ENCODE data around the gene ATF6.

Gene ATF6

GRCh38 chr1:161994175-161994668 lies 228.1 kb downstream of the ATF6 start:
- DNase-seq = peak in 51 of 56 donors; percentile 23 to 92 (median 71)

- DNase-seq = no peak
Observed at GRCh38 chr1:161997152-161997551, 231.0 kb downstream of the ATF6 start.

GRCh38 chr1:161998811-161999210 lies 232.7 kb downstream of the ATF6 start:
- DNase-seq = no peak

- no peak for DNase-seq
Observed at GRCh38 chr1:161999301-162000052, 233.4 kb downstream of the ATF6 start.

DNA sequence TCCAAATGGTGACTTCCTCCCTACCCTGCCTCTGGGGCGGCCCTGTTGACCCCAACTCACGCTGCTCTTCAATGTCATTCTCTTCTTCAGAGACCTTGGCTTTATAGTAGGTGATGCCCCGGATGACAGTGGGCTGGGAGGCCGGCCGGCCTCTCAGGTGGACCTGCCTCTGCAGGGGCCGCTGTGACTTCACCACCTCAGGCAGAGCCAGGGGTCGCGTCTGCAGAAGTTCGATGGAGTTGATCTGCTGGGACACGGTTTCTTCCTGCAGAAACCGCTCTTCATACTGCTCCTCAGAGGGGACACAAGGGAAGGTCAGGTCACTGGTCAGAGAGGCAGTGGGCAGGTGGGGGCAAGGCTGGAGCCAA lies 233.9 kb downstream of the ATF6 start:
- DNase-seq = no peak

DNA sequence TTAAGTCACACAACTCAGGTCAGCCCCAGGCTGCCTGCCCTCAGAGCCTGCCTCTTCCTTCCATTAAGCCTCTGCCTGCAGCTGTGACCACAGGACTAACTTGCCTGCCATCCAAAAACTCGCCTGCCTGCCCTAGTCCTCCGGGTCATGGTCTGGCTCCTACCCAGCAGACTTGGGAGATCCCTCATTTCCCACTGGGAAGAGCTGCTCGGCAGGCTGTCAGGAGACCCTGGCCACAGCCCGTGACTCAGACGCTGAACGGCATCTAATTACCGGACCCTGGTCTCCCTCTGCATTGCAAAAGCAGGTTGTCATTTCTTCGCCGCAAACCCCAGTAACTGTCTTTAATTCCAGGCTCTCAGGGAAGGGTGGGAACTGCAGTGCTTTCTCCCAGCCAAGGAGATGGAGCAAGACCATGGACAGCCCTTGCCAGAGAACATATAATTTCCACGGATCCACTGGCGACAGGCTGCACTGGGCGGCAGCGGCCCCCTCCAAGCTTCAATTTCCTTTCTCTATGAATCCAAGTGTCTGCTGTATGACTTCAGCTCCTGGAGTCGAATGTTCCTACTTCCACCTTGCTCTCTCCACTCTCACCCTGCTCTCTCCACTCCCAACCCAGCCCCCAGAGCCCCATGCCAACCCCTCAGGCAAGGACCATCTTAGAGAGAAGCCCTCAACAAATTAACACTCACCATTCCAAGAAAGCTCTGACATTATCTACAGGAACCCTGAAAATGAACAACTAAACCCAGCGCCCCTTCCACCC lies 237.1 kb downstream of the ATF6 start:
- DNase-seq = peak in 1 of 56 donors; percentile 3

DNA sequence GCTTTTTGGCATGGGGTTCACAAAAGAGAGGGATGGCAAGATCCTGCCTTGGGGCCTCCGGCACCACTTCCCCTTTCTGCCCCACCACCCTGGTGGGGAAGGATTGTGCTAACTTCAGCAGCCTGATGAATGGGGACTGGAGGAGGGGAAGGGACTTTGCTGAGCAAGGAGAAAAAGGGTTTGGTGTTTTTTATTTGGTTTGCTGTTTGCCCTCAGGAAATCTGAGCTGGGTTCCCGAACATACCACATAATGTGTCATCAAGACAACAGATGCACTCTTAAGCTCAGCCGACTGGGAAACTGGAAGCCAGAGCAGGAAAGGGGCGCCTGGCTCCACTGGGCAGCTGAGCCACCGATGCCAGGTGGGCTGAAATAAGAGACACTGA lies 237.7 kb downstream of the ATF6 start:
- DNase-seq = peak in 10 of 56 donors; percentile 14 to 38 (median 22)

DNA sequence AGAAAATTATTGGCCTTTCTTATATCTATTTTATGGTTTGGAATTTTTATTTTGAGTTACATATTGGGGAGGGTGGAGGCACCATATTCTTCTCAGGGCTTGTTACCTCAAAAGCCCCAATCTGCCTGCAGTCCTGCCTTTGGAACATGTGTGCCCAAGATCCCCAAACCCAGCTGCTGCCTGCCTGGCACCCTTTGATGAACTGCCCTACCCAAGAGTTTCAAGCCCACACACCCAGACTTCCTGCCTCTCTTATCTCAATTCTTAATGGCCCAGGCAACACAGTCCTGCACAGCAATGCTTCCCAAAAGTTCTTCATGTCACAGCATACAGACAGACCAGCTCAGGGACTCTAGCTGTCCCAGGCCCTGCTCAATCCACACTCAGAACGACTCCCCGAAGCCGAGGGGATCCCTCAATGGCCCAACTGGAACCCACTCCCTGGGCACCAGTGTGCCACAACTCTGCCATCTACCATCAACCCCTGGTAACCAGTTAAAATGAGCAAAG lies 238.4 kb downstream of the ATF6 start:
- no peak for DNase-seq

DNA sequence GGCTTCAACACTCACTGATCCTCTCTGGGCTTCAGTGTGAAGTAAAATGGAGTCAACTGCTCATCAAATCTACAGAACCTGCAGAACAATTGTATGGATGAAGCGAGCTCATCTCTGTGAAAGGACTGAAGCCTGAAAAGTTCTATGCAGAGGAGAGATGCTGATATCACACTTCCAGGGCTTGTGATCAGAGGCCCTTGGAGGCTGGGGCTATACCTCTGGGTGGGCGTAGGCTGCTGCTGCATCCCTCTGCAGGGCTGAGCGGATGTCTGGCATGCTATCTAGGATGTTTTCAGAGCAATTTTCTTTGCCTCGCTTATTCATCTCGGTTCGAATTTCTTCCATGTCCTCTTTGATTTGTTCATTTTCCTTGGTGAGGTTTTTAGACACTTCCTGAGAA lies 240.0 kb downstream of the ATF6 start:
- no peak for DNase-seq

GRCh38 chr1:162007466-162007865 lies 241.3 kb downstream of the ATF6 start:
- no peak for DNase-seq

DNA sequence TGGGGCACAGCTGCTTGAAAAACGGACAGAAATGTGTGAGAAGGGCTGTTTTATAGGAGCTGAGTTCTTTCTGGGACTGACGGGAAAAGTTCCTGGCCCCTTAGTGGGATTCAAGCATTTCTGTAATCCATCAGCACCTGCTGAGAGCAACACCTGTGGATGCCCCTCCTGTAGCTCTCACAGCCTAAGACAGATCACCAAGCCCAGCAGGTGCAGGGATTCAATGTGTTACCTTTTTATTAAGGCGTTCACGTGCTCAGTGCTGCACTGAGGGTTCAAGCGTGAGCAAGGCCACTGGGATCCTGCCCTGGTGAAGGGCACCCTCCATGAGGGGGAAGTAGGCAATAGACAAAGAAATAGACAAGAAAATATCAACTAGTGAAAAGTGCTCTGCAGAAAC lies 242.7 kb downstream of the ATF6 start:
- no peak for DNase-seq

- DNase-seq = peak in 7 of 56 donors; percentile 6 to 50 (median 24)
Observed at GRCh38 chr1:162009501-162010174, 243.5 kb downstream of the ATF6 start.

DNA sequence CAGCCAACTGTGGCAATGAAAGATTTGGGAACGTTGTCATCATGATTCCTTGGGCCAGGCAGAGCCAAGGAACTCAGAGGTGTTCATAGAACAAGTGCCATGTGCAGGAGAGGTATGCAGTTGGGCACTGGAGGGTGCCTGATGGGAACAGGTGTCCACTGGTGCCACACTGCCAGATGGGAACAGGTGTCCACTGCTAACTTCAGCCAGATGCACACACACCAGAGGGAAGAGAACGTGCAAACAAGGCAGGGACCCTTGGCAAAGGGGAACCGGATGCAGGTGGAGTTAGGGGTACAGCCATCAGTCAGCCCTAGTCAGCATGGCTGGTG lies 244.0 kb downstream of the ATF6 start:
- DNase-seq = no peak

DNA sequence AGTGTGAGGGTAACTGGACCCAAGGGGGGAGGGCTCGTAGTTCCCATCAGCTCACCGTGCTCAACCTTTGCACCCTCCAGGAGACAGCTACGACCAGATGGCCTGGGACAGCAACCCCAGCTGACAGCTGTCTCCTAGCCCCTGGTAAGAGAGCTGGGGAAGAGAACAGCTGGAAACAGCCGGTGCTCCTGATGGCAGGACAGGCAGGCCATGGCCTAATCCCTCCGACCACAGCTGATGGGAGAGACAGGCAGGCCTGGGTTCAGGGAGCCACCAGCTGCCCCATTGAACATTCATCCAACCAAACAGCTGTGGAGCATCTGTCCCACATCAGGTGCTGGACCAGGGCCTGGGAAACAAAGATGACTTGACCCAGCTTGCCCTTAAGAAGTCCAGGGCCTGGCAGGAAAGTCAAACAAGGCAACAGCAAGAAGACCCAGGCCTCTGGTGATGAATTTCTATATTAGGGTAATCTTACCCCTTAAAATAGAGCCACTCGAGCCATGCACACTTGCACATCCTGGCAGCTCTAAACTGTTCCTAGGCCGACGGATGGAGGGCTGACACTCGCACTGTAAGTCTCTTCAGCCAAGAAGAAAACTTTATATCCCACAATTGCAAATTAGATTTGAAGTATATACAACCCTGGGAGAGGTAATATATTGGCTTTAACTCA lies 245.4 kb downstream of the ATF6 start:
- no peak for DNase-seq

- no peak for DNase-seq
Observed at GRCh38 chr1:162013289-162013688, 247.2 kb downstream of the ATF6 start.
